NCI-H2171 treated with DMSO at 0.1 percent for 48 hours (cell line): ENCODE data around the gene C20orf141.

Source experiments
- DNase-seq: peaks from one replicate; lab custom pipeline; 2025; lab: John Stamatoyannopoulos, UW

The C20orf141 gene

DNA sequence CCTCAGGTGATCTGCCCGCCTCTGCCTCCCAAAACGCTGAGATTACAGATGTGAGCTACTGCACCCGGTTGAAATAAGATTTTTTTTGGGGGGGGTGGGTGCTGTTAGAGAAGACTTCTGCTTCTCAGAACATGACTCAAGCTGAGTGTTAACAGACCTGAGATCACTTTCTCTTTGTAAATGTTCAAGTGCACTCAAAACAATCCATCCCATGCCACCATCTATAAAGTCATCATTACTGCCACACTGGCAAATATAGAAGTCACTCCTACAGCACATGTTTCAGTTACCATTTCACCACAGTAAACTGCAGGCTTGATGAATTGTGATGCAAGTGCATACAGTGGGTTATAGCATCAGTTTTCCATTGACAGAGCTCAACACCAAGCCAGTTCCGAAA, 34.7 kb downstream of the C20orf141 start:
- no peak for DNase-seq

DNA sequence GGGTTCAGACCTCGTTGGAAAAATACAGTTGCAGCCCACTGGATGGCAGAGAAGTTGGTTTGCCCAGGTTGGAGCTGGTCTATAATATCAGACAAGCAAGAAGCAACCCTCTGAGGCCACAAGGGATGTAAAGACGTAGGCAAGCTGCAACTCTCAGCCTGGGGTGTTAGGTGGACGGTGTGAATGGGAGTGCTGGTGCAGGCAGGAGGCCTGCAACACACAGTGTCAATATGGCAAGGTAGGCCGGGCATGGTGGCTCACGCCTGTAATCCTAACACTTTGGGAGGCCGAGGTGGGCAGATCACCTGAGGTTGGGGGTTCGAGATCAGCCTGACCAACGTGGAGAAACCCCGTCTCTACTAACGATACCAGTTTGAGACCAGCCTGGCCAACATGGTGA, 36.3 kb downstream of the C20orf141 start:
- no peak for DNase-seq

DNA sequence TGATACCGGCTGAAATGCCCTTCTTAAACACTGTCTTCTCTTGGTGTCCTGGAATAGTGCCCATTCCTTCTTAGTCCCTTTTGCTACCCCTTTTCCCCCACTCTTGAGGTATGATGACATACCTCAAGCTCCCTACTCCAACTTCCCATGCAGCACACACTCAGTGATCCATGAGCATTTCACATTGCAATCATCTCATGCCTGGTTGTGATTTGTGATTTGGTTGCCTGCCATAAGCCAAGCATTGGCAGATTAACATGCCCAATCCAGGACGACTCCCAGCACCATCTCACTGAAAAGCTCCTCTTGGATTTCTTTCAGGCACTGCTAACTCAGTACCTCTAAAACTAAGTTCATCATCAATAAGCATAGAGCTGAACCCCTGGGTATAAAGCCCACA, 43.8 kb downstream of the C20orf141 start:
- DNase-seq: no peak

DNA sequence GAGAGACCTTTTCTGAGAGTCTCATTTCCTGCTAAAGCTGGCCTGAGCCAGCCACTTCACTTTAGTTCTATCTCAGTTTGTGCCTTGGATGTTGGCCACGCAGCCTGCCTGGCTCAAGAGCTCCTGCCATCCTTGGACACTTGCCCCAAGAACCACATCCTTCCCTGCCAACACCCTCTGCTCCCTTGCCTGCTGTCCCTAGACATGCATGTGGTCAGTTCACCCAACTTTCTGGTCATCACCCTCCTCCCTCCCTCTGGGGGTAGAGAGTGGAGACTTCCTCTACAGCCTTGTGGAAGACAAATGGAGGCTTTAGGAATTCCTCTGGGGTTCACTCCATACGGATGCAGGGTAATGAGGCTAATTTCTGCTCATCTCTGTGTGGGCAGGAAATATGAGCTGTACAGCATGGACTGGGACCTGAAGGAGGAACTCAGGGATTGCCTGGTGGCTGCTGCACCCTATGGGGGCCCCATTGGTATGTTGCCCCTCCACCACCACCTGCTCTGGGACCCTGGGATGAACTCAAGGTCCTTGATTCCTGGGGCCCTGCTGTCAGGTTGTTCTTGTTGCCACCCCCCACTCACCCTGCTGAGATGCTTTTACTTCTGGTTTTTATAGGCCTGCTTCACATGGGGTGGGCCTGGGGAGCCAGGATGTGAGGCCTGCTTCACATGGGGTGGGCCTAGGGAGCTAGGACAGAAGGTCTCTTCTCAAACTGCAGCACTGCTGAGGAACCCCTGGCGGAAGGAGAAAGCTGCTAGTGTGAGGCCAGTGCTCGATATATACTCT, 44.7 kb downstream of the C20orf141 start:
- DNase-seq: no peak

DNA sequence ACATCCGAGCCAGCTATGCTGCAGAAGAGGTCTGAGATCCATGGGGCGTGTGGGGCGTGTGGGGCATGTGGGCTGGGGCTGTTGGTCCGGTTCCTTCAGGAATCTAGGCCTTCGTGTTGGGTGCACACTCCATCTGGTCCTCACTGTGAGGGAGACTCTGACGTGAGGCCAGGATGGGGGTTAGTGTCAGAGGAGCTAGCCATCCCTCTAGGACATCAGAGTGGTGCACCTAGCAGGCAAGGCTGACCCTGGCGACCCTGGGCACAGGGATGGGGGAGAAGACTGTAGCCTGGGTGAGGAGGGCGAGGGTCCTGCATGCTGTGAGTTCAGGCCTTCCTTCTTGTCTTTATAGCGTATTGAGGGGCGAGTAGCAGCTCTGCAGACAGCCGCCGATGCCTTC, 49.8 kb downstream of the C20orf141 start:
- no peak for DNase-seq

DNA sequence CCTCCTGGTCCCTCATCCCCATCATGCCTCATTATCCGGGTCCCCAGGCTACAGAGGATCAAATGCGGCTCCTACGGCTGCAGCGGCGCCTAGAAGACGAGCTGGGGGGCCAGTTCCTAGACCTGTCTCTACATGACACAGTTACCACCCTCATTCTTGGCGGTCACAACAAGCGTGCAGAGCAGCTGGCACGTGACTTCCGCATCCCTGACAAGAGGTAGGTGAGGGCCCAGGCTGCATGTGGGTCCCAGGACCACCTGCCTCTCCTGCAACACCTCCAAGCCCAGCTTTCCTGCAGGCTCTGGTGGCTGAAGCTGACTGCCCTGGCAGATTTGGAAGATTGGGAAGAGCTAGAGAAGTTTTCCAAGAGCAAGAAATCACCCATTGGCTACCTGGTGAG, 50.3 kb downstream of the C20orf141 start:
- no peak for DNase-seq
